Measurements from ENCODE around the gene RRAS2.

- TF ChIP-seq CTCF (IDR thresholded peaks at IDR 0.05; ENCODE audit: extremely low read depth in 1 of 2, insufficient read depth in 1 of 2, low read depth in 1 of 2, low read length in 2 of 2) (no peak), MYC (IDR thresholded peaks at IDR 0.05; ENCODE audit: low read depth, low read length) (no peak), POLR2AphosphoS5 (IDR thresholded peaks at IDR 0.05; ENCODE audit: insufficient read depth, low read depth, low read length) (no peak), GATA2 (IDR thresholded peaks at IDR 0.05; ENCODE audit: insufficient read depth, insufficient read length, low read depth, low read length) (no peak), POLR2A (IDR thresholded peaks at IDR 0.05; ENCODE audit: low read depth, low read length) (no peak), EZH2 (IDR thresholded peaks at IDR 0.05; ENCODE audit: borderline replicate concordance, low read depth, low read length, severe bottlenecking) (no peak), JUN (IDR thresholded peaks at IDR 0.05; ENCODE audit: borderline replicate concordance, insufficient read depth, insufficient read length, low read depth) (no peak), MAX (IDR thresholded peaks at IDR 0.05; ENCODE audit: insufficient read depth, insufficient read length) (no peak), FOS (IDR thresholded peaks at IDR 0.05; ENCODE audit: borderline replicate concordance, insufficient read depth, low read length) (no peak)
These were observed 8.2 kb downstream of the RRAS2 start for GRCh38 chr11:14350716-14351238.

Data from endothelial cell of umbilical vein (primary cell).